Keratinocyte (primary cell): ENCODE data around the gene GKN1. TPM values are rescaled to one million over a fixed set of nuclear protein-coding genes. Genes with fewer than 3 reads are reported as not detected.

Source experiments
- DNase-seq: peaks from one replicate; pipeline ENCODE4 v3.0.0-alpha.2; 2011; ENCODE audit warnings: low read depth, missing footprints, low spot score
- FAIRE-seq: peaks from 2 replicates; lab custom pipeline; 2011; peaks lifted over from hg19 to GRCh38; lab: Jason Lieb, UNC
- H2AFZ ChIP-seq: 2 replicates; pipeline ENCODE4 v1.6.0; 2012; ENCODE audit warnings: low read length, control low read depth, inconsistent platforms; ENCODE audit not compliant: control insufficient read depth
- H3K27ac ChIP-seq: 2 replicates; pipeline ENCODE4 v1.5.1; 2011; ENCODE audit warnings: low read length; ENCODE audit not compliant: control insufficient read depth, insufficient read depth
- H3K27me3 ChIP-seq: 3 replicates; pipeline ENCODE4 v1.6.0; 2011; ENCODE audit warnings: low read length; ENCODE audit not compliant: control insufficient read depth, insufficient read depth; ENCODE audit errors: extremely low read depth
- H3K36me3 ChIP-seq, 2 experiments: 2 replicates in 1 of 2; 3 replicates in 1 of 2; pipeline ENCODE4 v1.5.1; 2011; ENCODE audit warnings: low read length in 2 of 2, mild to moderate bottlenecking in 1 of 2; ENCODE audit not compliant: control insufficient read depth in 2 of 2, insufficient read depth in 2 of 2; ENCODE audit errors: extremely low read depth in 1 of 2
- H3K4me1 ChIP-seq: 3 replicates; pipeline ENCODE4 v1.5.1; 2011; ENCODE audit warnings: low read length; ENCODE audit not compliant: control insufficient read depth, insufficient read depth; ENCODE audit errors: extremely low read depth
- H3K4me2 ChIP-seq: 3 replicates; pipeline ENCODE4 v1.6.0; 2011; ENCODE audit warnings: low read depth, low read length; ENCODE audit not compliant: control insufficient read depth, insufficient read depth; ENCODE audit errors: extremely low read depth
- H3K4me3 ChIP-seq, 3 experiments: fragments of 200-600 bp in 1 of 3; sonication (generic) in 1 of 3; 2 replicates in 2 of 3; 3 replicates in 1 of 3; pipeline ENCODE4 v1.5.1; 2011 to 2016; ENCODE audit warnings: low read length in 3 of 3, mild to moderate bottlenecking in 3 of 3, control low read depth in 2 of 3, inconsistent platforms in 1 of 3, low read depth in 1 of 3, mixed read lengths in 1 of 3, mixed run types in 1 of 3, moderate library complexity in 1 of 3; ENCODE audit not compliant: control insufficient read depth in 2 of 3, insufficient read depth in 2 of 3; ENCODE audit errors: extremely low read depth in 1 of 3
- H3K79me2 ChIP-seq: 2 replicates; pipeline ENCODE4 v1.6.0; 2012; ENCODE audit warnings: low read length; ENCODE audit not compliant: control insufficient read depth, insufficient read depth
- H3K9ac ChIP-seq: 3 replicates; pipeline ENCODE4 v1.6.0; 2011; ENCODE audit warnings: low read length; ENCODE audit not compliant: control insufficient read depth, insufficient read depth; ENCODE audit errors: extremely low read depth
- H3K9me1 ChIP-seq: 3 replicates; pipeline ENCODE4 v1.6.0; 2011; ENCODE audit warnings: low read length; ENCODE audit not compliant: control insufficient read depth, insufficient read depth; ENCODE audit errors: extremely low read depth
- H3K9me3 ChIP-seq: 2 replicates; pipeline ENCODE4 v1.5.1; 2012; ENCODE audit warnings: low read depth, low read length; ENCODE audit not compliant: control insufficient read depth
- H4K20me1 ChIP-seq: 3 replicates; pipeline ENCODE4 v1.6.0; 2011; ENCODE audit warnings: low read length; ENCODE audit not compliant: control insufficient read depth, insufficient read depth; ENCODE audit errors: extremely low read depth
- CTCF ChIP-seq, 3 experiments: IDR thresholded peaks in 1 of 3; conservative IDR thresholded peaks in 1 of 3; optimal IDR thresholded peaks in 1 of 3; 2 replicates in 2 of 3; 3 replicates in 1 of 3; pipeline versions ENCODE3 to v1.5.1; 2011; ENCODE audit warnings: low read length in 3 of 3, mild to moderate bottlenecking in 3 of 3, moderate library complexity in 2 of 3, control low read depth in 1 of 3, inconsistent platforms in 1 of 3; ENCODE audit not compliant: insufficient read depth in 2 of 3; ENCODE audit errors: extremely low read depth in 1 of 3
- EZH2 ChIP-seq: IDR thresholded peaks from one replicate; pipeline ENCODE4 v1.6.1; 2012; ENCODE audit warnings: inconsistent platforms, mild to moderate bottlenecking, low read length, moderate library complexity
- dilution Hi-C: fragments of 300-500 bp; cut with MboI; formaldehyde crosslinking; loops from one replicate; pipeline ENCODE4 v1.7.0; 2020; ENCODE audit warnings: low sequenced_read_pairs; ENCODE audit not compliant: extremely low pct_ligation_motif_present
- polyA plus RNA-seq, 5 experiments: library from polyadenylated mRNA; depleted of rRNA in 3 of 5; stranded (reverse) in 3 of 5; stranded (forward) in 1 of 5; unstranded in 1 of 5; fragments of >200 nt; gene quantifications; 1 replicate in 1 of 5; 2 replicates in 3 of 5; 3 replicates in 1 of 5; pipeline versions ENCODE4 v1.2.1 to v1.2.3, GENCODE V29; 2011 to 2012; ENCODE audit warnings: missing spikeins in 2 of 5, low read depth in 1 of 5, low replicate concordance in 1 of 5

The GKN1 gene
- polyA plus RNA-seq, 1 donor (not counting 4 experiments of a cell fraction or from before 2014, with no cell fraction given): 0.49 TPM

GRCh38 chr2:68937346-68938055 is 36.9 kb upstream of the GKN1 start:
- Histone ChIP-seq H3K27me3 (no peaks in the 10 kb centered on the region), H2AFZ (peak overlapping the region; percentile 61), H3K9ac (peak overlapping the region; percentile 38), H3K79me2 (no peaks in the 10 kb centered on the region), H3K4me1 (peaks cover 43% of the 10 kb centered on the region), H3K4me3 (peak overlapping the region in 2 of 3 experiments; percentile 4 to 49), H3K9me1 (no peaks in the 10 kb centered on the region), H3K4me2 (peak overlapping the region; percentile 73), H3K27ac (peak overlapping the region; percentile 70), H4K20me1 (no peaks in the 10 kb centered on the region), H3K36me3 (no peaks in the 10 kb centered on the region), H3K9me3 (no peaks in the 10 kb centered on the region)
- dilution Hi-C loops: no loop called here
- FAIRE-seq: no peak
- TF ChIP-seq EZH2 (no peak), CTCF (optimal IDR thresholded peaks at IDR 0.05 in 1 of 3, IDR thresholded peaks at IDR 0.05 in 1 of 3, conservative IDR thresholded peaks at IDR 0.05 in 1 of 3; ENCODE audit: extremely low read depth in 1 of 3, insufficient read depth in 2 of 3, low read length in 3 of 3) (no peak)
- DNase-seq: no peak

GRCh38 chr2:68938938-68939337 is 35.5 kb upstream of the GKN1 start:
- peaks cover 43% of the 10 kb centered on the region for H3K4me1 ChIP-seq
- no peak for DNase-seq
- FAIRE-seq: no peak
- no peaks in the 10 kb centered on the region for H3K9me1 ChIP-seq
- no peak overlapping the region for H3K4me3 ChIP-seq
- H3K79me2 ChIP-seq: no peaks in the 10 kb centered on the region
- no peaks in the 10 kb centered on the region for H3K27me3 ChIP-seq
- no peak overlapping the region for H3K4me2 ChIP-seq
- no peak for TF ChIP-seq EZH2
- TF ChIP-seq CTCF (optimal IDR thresholded peaks at IDR 0.05 in 1 of 3, IDR thresholded peaks at IDR 0.05 in 1 of 3, conservative IDR thresholded peaks at IDR 0.05 in 1 of 3; ENCODE audit: extremely low read depth in 1 of 3, insufficient read depth in 2 of 3, low read length in 3 of 3): no peak
- no peak overlapping the region for H3K9ac ChIP-seq
- no peaks in the 10 kb centered on the region for H3K36me3 ChIP-seq
- no peaks in the 10 kb centered on the region for H4K20me1 ChIP-seq
- H2AFZ ChIP-seq: no peak overlapping the region
- no peaks in the 10 kb centered on the region for H3K9me3 ChIP-seq
- H3K27ac ChIP-seq: no peak overlapping the region
- dilution Hi-C loops: no loop called here
